Smooth muscle cell (in vitro differentiated cells): ENCODE results near the gene C1orf35. TPM values are rescaled to one million over a fixed set of nuclear protein-coding genes. Genes with fewer than 3 reads are reported as not detected.

Experiments used
- DNase-seq: peaks from one replicate; lab custom pipeline; 2025; ENCODE audit not compliant: unreplicated experiment; lab: John Stamatoyannopoulos, UW
- H2AFZ ChIP-seq: fragments of 200-600 bp; sonication (generic); 2 replicates; pipeline ENCODE4 v1.6.0; 2016; ENCODE audit warnings: antibody characterized with exemption, low read depth, mild to moderate bottlenecking
- H3F3A ChIP-seq: fragments of 200-600 bp; sonication (generic); 2 replicates; pipeline ENCODE4 v1.6.0; 2017; ENCODE audit warnings: antibody characterized with exemption, low read depth
- H3K27ac ChIP-seq: fragments of 200-600 bp; sonication (generic); 2 replicates; pipeline ENCODE4 v1.5.1; 2016; ENCODE audit warnings: low read depth, mild to moderate bottlenecking
- H3K27me3 ChIP-seq: fragments of 200-600 bp; sonication (generic); 2 replicates; pipeline ENCODE4 v1.6.1; 2016; ENCODE audit warnings: low read depth, mild to moderate bottlenecking
- H3K36me3 ChIP-seq: fragments of 200-600 bp; sonication (generic); 2 replicates; pipeline ENCODE4 v1.5.1; 2016; ENCODE audit warnings: low read depth
- H3K4me1 ChIP-seq: fragments of 200-600 bp; sonication (generic); 2 replicates; pipeline ENCODE4 v1.5.1; 2016; ENCODE audit warnings: low read depth
- H3K4me2 ChIP-seq: fragments of 200-600 bp; sonication (generic); 2 replicates; pipeline ENCODE4 v1.6.0; 2016; ENCODE audit warnings: mild to moderate bottlenecking
- H3K4me3 ChIP-seq: fragments of 200-600 bp; sonication (generic); 2 replicates; pipeline ENCODE4 v1.5.1; 2016; ENCODE audit warnings: mild to moderate bottlenecking
- H3K79me2 ChIP-seq: fragments of 200-600 bp; sonication (generic); 2 replicates; pipeline ENCODE4 v1.6.0; 2016; ENCODE audit warnings: low read depth, mild to moderate bottlenecking
- H3K9ac ChIP-seq: fragments of 200-600 bp; sonication (generic); 2 replicates; pipeline ENCODE4 v1.6.0; 2016; ENCODE audit warnings: low read depth
- H3K9me3 ChIP-seq: fragments of 200-600 bp; sonication (generic); replicated peaks from 2 replicates; pipeline ENCODE4 v1.5.1; 2016; ENCODE audit warnings: low read depth
- H4K20me1 ChIP-seq: fragments of 200-600 bp; sonication (generic); 2 replicates; pipeline ENCODE4 v1.6.0; 2016; ENCODE audit warnings: low read depth
- CTCF ChIP-seq: fragments of 200-600 bp; sonication (generic); IDR thresholded peaks from 2 replicates; pipeline ENCODE4 v1.5.1; 2017; ENCODE audit warnings: borderline replicate concordance, mild to moderate bottlenecking, antibody characterized with exemption; ENCODE audit not compliant: insufficient read depth, poor library complexity, severe bottlenecking
- WGBS: methylation state at CpG from one replicate; pipeline ENCODE4 v1.1.7; 2016; ENCODE audit warnings: low lambda C conversion rate; 5-methylcytosine and 5-hydroxymethylcytosine counted together
- polyA plus RNA-seq: library from polyadenylated mRNA; unstranded; fragments of >200 nt; fragmentation: Nextera tagmentation; extraction: Ambion mirVana; gene quantifications from 2 replicates; pipeline ENCODE4 v1.2.1, GENCODE V29; 2016
- total RNA-seq: library from RNA; depleted of rRNA; stranded (reverse); fragments of >200 nt; gene quantifications from 2 replicates; pipeline ENCODE4 v1.2.3, GENCODE V29; 2014

Gene C1orf35
- total and polyA plus RNA-seq, 2 experiments from 2014 or later, result 7.6 to 18.7 TPM

DNA sequence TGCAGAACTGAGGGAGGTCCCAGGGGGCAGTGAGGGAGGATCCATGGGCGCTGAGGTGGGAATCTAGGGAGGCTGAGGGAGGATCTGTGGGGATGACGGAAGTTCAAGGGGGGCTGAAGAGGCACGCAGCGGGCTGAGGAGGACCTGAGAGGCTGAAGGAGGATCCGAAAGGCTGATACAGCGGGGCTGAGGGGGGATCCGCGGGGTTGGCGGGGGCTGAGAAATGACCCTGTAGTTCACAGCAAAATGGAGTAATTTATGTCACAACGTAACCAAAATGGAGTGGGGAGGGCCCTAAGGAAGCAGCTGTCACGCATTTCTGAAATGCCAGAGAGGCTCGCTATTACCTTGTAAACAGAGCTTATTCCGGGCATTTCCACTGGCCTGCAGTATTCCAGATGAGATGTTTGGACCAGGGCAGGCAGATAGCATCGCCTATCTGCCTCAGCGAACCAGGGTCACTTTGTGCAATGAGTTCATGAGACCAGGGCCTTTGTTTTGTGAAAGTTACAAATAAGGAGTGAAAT is 6.9 kb upstream of the C1orf35 start:
- Histone ChIP-seq H3K27ac (peak overlapping the region; percentile 70), H3K4me3 (peak overlapping the region; percentile 98), H3K9ac (peak overlapping the region; percentile 89), H3K27me3 (no peaks in the 10 kb centered on the region), H3K4me1 (peaks cover 6% of the 10 kb centered on the region), H3K79me2 (peaks cover 11% of the 10 kb centered on the region), H2AFZ (peak overlapping the region; percentile 48), H3K9me3 (no peaks in the 10 kb centered on the region), H3K4me2 (peak overlapping the region; percentile 83), H3K36me3 (no peaks in the 10 kb centered on the region), H4K20me1 (no peaks in the 10 kb centered on the region), H3F3A (no peaks in the 10 kb centered on the region)
- no peak for DNase-seq
- TF ChIP-seq CTCF, result no peak
- WGBS, result 24% methylated on average over 14 of the region's 15 CpGs

DNA sequence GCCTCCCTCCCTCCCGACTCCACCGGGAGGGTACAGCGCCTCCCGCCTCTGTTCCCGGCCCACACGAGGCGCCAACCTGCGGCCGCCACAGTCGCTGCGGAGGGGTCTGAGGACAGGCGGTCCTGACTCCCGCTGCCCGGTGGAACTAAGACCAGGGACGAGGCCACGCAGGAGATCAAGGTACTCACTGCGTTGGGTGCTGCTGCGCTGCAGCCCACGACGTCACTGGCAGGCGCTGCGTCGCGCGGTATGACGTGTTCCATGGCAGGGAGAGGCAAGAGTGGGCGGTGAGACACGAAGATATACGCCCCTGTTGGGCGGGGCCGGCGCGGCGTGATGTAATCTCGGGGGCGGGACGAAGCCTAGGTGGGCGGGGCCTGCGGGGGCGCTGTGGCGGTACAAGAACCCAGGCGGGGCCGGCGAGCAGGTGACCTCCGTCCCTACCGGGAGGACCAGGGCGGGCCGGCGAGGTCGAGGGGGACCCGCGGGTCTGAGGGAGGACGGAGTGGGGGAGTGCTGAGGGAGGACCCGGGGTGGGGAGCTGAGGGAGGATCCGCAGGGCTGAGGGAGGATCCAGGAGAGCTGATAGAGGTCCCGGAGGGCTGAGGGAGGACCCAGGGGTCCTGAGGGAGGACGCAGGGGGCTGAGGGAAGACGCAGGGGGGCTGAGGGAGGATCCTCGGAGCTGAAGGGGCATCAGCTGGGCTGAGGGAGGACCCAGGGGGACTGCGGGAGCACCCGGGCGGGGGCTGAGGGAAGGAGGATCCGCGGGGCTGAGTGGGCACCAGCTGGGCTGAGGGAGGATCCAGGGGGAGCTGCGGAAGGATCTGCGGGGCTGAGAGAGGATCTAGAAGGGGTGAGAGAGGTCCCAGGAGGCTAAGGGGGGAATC is 6.2 kb upstream of the C1orf35 start, which contains the start of gene MRPL55:
MRPL55 (minus strand) TSS at position 227 of the 889 bp plus-strand sequence. CDS start 1,039 bp downstream, outside the sequence.
- no peaks in the 10 kb centered on the region for H3K27me3 ChIP-seq
- DNase-seq, result peak; percentile 93
- no peaks in the 10 kb centered on the region for H3F3A ChIP-seq
- H3K4me2 ChIP-seq, result peak within 1 kb of the TSS; percentile 99
- peaks cover 11% of the 10 kb centered on the region for H3K79me2 ChIP-seq
- H2AFZ ChIP-seq, result peak within 1 kb of the TSS; percentile 90
- H4K20me1 ChIP-seq, result no peaks in the 10 kb centered on the region
- peak within 1 kb of the TSS; percentile 73 for H3K27ac ChIP-seq
- no peak for TF ChIP-seq CTCF
- peak within 1 kb of the TSS; percentile 97 for H3K9ac ChIP-seq
- 0% methylated on average over 43 of the region's 66 CpGs for WGBS
- H3K4me1 ChIP-seq, result peaks cover 6% of the 10 kb centered on the region
- H3K4me3 ChIP-seq, result peak within 1 kb of the TSS; percentile 98
- H3K36me3 ChIP-seq, result no peaks in the 10 kb centered on the region
- H3K9me3 ChIP-seq, result no peaks in the 10 kb centered on the region

DNA sequence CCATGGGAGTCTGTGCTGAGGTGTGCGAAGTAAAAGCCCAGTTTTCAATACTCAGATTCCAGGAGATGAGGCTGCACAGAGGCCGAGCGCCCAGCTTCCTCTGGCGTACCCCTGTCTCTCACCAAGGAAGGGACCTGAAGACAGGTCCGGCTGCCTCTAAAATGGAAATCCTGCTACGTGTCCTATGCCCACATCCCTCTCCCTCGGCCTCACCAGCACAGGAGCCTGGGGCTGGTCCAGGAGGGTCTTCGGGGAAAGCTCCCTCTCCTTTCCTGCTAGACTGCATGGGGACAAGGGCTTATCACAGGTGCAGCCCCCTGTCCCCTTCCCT is 5.6 kb upstream of the C1orf35 start:
- no peak for TF ChIP-seq CTCF
- H4K20me1 ChIP-seq, result no peaks in the 10 kb centered on the region
- H3K9ac ChIP-seq, result peak overlapping the region; percentile 97
- peak overlapping the region; percentile 98 for H3K4me3 ChIP-seq
- no peaks in the 10 kb centered on the region for H3K9me3 ChIP-seq
- peaks cover 11% of the 10 kb centered on the region for H3K79me2 ChIP-seq
- no peak for DNase-seq
- WGBS, result 13% methylated on average over 8 of the region's 8 CpGs
- no peaks in the 10 kb centered on the region for H3K27me3 ChIP-seq
- no peaks in the 10 kb centered on the region for H3K36me3 ChIP-seq
- peak overlapping the region; percentile 73 for H3K27ac ChIP-seq
- peak overlapping the region; percentile 99 for H3K4me2 ChIP-seq
- peak overlapping the region; percentile 90 for H2AFZ ChIP-seq
- peaks cover 10% of the 10 kb centered on the region for H3K4me1 ChIP-seq
- H3F3A ChIP-seq, result peaks cover 3% of the 10 kb centered on the region
